ENCODE results near the gene TCF4.
"Not testable (repeated sequence)": the region's sequence is repeated elsewhere in the genome, so short reads cannot be mapped to it uniquely, and the experiment has no call there.

TCF4 gene

DNA sequence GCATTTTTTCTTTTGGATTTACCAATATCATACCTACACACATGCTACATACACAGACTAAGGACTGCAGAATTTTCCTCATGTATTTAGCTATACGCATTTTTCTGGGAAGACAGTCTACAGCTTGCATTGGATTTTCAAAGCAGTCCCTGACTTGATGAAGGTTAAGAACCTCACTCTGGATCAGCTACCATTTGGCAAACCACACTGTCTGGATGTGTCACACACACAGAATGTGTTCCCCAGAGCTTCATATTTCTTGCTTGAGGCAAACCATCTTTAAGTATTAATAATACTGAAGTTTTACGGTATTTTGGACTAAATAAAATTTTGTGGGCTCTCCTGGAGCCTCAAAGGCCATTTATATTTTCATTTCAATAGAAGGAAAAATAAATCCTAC is 102.3 kb downstream of the TCF4 start:
- no peak overlapping the region for H3K4me3 Mint-ChIP-seq
- peaks cover 2% of the 10 kb centered on the region for H3K27me3 Mint-ChIP-seq
- H3K9me3 Mint-ChIP-seq = no peaks in the 10 kb centered on the region
- H3K36me3 Mint-ChIP-seq = no peaks in the 10 kb centered on the region
- H3K27ac Mint-ChIP-seq = no peak overlapping the region
- H3K4me1 Mint-ChIP-seq = peaks cover 8% of the 10 kb centered on the region

DNA sequence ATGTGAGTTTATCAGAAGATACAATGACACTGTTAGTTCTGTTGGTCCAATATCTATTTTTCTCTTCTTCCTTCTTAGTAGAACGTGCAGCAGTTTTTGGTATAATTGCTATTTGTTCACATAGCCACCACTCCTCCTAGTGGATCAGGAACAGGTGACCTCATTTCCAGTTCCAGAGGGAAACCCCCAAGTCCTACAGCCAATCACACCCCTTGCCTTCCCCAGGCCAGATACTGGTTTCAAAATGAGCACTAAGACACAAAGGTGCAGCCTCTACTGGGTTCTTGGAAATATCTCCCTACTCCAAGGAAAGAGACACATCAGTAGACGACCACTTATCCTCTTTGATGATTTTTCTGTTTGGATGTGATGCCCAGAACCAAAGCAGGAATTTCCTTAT is 103.2 kb downstream of the TCF4 start:
- peaks cover 7% of the 10 kb centered on the region for H3K4me1 Mint-ChIP-seq
- H3K9me3 Mint-ChIP-seq = no peaks in the 10 kb centered on the region
- H3K36me3 Mint-ChIP-seq = no peaks in the 10 kb centered on the region
- no peak overlapping the region for H3K27ac Mint-ChIP-seq
- H3K27me3 Mint-ChIP-seq = peaks cover 2% of the 10 kb centered on the region
- H3K4me3 Mint-ChIP-seq = no peak overlapping the region

DNA sequence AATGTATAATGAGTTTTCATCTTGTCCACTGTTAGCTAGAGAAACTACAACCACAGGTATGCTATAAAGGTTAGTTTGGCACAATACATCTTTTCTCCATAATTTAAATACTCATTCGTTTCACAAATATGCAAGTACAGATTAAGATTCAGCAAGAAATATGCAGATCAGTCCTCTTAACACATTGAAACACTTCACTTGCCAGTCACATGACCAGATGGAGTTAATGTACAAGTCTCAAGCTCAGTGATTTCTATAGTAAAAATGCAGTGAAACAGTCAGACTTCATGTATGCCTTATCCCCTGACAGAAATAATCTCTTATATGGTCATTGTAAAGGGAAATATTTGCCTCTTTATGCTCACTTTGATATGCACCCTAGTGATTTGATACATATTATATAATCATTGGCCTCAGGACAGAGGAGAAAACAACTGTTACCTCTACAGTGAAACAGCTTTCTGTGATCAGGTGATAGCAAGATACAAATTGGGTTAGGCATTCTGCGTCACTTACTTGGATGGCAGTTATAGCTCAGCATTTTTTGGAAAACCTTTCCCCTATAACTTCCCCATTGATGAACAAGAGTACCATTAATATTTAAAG is 104.6 kb downstream of the TCF4 start:
- Mint-ChIP-seq H3K27ac (no peak overlapping the region), H3K4me1 (peaks cover 2% of the 10 kb centered on the region), H3K9me3 (no peaks in the 10 kb centered on the region), H3K27me3 (peaks cover 2% of the 10 kb centered on the region), H3K4me3 (no peak overlapping the region), H3K36me3 (no peaks in the 10 kb centered on the region)

DNA sequence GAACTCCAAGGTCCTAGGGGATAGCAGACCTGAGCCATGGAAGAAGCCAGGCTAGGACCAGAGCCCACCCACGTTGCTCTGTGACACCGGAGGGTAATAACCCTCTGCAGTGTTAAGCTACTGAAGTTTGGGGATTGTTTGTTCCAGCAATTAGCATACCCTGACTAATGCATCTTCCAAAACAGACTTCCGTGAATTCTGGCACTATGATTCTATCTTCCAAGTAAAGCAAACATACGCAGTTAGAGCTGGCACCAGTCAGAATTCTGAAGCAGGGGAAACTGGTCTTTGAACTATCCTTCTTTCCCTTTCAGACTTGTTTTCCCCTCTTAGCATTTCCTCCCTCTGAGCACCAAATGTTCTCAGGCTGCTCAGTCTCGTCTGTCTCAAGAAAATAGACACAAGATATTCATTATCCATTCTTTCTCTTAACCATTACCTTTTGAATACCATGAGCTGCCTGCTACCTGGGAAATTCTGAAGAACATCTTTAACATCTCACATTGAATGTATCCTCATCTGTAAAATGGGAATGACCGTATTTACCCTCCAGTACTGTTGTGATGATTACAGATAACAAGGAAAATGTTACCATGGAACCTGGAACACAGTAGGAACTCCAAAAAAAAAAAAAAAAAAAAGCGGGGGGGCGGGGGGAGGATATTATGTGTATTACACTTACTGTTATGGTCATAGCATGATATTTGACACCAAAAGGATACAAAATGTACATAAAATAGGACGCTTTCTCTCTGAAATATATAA is 108.2 kb downstream of the TCF4 start:
- H3K36me3 Mint-ChIP-seq = no peaks in the 10 kb centered on the region
- H3K9me3 Mint-ChIP-seq = no peaks in the 10 kb centered on the region
- H3K4me1 Mint-ChIP-seq = peaks cover 28% of the 10 kb centered on the region
- peaks cover 2% of the 10 kb centered on the region for H3K27me3 Mint-ChIP-seq
- H3K27ac Mint-ChIP-seq = no peak overlapping the region
- no peak overlapping the region for H3K4me3 Mint-ChIP-seq

DNA sequence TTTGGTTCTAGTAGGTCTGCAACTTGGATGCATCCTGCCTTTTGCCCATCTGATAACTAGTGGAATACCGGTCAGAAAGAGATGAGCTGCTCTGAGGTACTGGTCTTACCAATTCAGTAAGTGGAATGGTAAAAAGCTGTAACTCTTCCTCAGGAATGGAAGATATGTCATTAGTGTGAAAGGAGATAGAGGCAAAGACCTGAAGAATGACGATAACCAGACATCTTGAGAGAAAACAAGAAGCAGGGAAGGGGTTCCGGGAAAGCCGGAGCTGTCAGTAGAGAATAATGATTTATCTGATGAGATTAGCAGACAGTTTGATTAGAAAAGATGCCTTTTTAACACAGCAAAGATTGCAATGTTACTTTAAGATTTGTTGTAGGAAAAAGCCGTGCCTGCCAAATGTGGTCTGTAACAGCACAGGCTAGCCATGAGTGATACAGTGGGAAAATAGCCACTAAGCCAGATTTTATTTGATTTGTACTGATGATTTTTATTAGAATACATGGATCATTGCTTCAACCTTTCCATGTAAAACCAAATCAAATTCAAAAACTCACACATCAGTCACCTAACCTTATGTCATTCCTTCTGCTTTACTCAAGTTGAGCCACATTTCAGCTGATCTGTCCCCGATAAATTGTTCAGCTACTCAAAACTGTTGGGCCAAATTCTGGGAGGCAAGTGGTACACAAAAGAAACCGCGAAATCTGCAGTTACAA is 110.0 kb downstream of the TCF4 start:
- H3K27me3 Mint-ChIP-seq = no peaks in the 10 kb centered on the region
- H3K9me3 Mint-ChIP-seq = no peaks in the 10 kb centered on the region
- no peaks in the 10 kb centered on the region for H3K36me3 Mint-ChIP-seq

DNA sequence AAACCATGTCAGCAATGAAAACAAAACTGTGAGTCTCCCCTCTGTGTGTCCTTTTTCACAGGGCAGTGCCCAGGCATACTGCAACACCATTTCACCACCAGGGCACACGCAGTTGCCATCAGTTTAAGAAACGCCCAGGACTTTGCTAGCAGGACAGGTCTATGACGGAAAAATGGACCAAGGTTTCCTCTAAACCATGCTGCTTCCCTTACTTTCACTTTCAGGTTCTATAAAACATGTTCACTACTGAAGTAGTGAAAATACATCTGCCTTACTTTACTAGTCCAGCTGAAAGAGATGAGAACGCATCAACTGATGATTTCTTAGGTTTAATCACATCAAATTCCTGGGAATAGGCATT is 110.5 kb downstream of the TCF4 start:
- Mint-ChIP-seq H3K36me3 (no peaks in the 10 kb centered on the region), H3K27ac (peak overlapping the region; percentile 68), H3K4me1 (peaks cover 28% of the 10 kb centered on the region), H3K9me3 (no peaks in the 10 kb centered on the region), H3K4me3 (peak overlapping the region; percentile 89), H3K27me3 (no peaks in the 10 kb centered on the region)

More for the DNA sequence above, 110.0 kb downstream of the TCF4 start:
- Mint-ChIP-seq H3K4me1 (peaks cover 28% of the 10 kb centered on the region), H3K4me3 (peak overlapping the region; percentile 89), H3K27ac (peak overlapping the region; percentile 68)

DNA sequence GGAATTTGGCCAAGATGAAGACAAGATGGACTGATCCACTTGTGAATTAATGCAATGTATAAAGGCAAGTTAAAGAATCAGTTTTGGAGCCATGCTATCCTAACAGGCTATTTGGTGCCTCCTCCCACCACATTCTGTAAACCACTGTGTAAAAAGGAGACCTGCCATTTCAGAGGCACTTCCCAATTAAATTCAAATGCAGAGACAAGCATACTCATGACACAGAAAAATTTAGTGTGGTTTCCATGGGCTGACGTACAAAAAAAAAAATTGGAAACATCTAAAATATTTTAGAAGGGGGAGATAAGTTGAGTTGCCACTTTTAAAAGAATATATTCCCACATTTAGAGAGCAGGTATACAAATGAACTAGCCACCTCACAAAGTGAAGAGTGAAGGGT is 112.1 kb downstream of the TCF4 start:
- H3K4me1 Mint-ChIP-seq = peaks cover 28% of the 10 kb centered on the region
- no peak overlapping the region for H3K27ac Mint-ChIP-seq
- H3K9me3 Mint-ChIP-seq = no peaks in the 10 kb centered on the region
- H3K4me3 Mint-ChIP-seq = no peak overlapping the region
- no peaks in the 10 kb centered on the region for H3K36me3 Mint-ChIP-seq
- no peaks in the 10 kb centered on the region for H3K27me3 Mint-ChIP-seq

DNA sequence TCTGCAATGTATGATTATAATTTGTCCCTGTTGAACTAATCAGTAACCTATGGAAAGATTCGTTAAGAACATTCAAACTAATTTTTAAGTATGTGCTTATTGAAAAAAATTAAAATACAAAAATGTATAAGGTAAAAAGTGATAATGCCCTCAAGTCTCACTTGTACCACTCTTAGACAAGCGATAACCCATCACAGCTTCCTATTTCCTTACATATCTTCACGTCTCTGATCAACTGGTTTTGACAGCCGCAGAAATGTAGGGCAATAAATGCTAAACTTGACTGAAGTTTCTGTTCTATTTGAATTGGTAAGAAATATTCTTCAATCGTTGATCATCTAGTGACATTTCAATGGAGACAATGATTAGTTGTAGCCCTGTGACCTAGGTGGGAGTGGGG is 112.5 kb downstream of the TCF4 start:
- Mint-ChIP-seq H3K9me3 (no peaks in the 10 kb centered on the region), H3K27ac (no peak overlapping the region), H3K4me1 (peaks cover 28% of the 10 kb centered on the region), H3K27me3 (no peaks in the 10 kb centered on the region), H3K36me3 (no peaks in the 10 kb centered on the region), H3K4me3 (no peak overlapping the region)

DNA sequence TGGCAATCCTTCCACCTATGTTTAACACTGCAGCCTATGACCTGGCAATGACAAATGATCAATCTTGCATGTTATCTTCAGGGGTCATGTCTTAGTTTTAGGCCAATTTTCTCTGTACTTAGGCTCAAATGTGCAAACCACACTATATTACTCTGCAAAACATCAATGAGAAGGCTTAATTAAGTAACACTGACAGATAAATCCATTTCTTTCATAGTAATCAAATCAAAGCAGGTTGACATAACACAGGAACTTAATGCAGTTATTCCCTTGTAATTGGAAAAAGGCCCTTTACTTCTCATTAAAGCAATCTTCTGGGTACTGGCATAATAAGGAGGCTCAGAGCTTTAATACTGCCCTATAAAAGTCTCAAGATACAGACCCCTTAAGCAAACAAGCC is 114.4 kb downstream of the TCF4 start:
- Mint-ChIP-seq H3K36me3 (no peaks in the 10 kb centered on the region), H3K4me1 (peaks cover 28% of the 10 kb centered on the region), H3K4me3 (no peak overlapping the region), H3K27ac (no peak overlapping the region), H3K9me3 (no peaks in the 10 kb centered on the region), H3K27me3 (no peaks in the 10 kb centered on the region)

DNA sequence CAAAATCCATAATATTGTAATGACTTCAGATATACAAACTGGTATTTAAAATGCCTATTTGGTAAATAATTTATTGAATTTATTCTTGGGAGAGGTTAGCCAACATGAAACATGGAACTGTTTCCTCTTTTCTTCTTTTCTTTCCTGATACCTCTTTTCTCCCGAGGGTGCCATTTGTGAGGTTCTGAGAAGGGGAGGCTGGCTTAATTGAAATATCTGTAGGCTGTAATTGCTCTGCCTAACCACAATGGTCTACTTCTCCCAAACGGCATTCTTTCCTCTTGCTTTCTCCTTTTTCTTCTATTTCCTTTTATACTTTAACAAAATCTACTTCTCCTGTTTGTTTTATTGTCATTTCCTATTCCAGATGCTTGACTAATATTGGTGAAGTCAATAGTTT is 114.9 kb downstream of the TCF4 start:
- no peaks in the 10 kb centered on the region for H3K9me3 Mint-ChIP-seq
- no peak overlapping the region for H3K4me3 Mint-ChIP-seq
- no peak overlapping the region for H3K27ac Mint-ChIP-seq
- peaks cover 23% of the 10 kb centered on the region for H3K4me1 Mint-ChIP-seq
- no peaks in the 10 kb centered on the region for H3K36me3 Mint-ChIP-seq
- H3K27me3 Mint-ChIP-seq = no peaks in the 10 kb centered on the region

DNA sequence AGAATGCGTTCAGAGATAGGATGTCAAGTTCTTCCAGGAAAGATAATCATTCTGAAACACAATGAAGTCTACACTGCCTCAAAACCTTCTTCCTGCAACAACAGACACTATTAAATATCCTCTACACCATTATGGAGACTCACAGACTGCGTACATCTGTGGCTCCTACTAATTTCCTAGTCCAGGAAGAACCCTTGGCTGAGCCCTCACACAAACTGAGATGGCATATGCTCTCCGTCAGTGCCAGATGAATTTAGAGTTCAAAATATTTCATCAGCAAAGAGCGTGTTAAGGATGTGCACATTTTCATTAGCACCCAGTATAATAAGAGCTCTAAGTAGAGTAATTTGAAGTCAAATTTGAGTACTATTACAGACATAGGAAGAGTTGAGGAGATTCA is 117.2 kb downstream of the TCF4 start:
- H3K36me3 Mint-ChIP-seq = no peaks in the 10 kb centered on the region
- no peaks in the 10 kb centered on the region for H3K27me3 Mint-ChIP-seq
- H3K4me1 Mint-ChIP-seq = peaks cover 4% of the 10 kb centered on the region
- H3K27ac Mint-ChIP-seq = no peak overlapping the region
- H3K4me3 Mint-ChIP-seq = no peak overlapping the region
- H3K9me3 Mint-ChIP-seq = no peaks in the 10 kb centered on the region

DNA sequence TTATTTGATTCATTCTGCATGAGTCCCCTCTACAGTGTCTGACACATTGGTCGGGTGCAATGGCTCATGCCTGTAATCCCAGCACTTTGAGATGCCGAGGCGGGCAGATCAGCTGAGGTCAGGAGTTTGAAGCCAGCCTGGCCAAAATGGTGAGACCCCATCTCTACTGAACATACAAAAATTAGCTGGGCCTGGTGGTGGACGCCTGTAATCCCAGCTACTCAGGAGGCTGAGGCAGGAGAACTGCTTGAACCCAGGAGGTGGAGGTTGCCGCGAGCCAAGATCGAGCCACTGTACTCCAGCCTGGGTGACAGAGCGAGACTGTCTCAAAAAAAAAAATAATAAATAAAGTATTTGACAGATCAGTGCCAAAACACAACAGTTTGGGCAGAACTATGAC is 118.9 kb downstream of the TCF4 start:
- not testable (repeated sequence) for H3K27me3 Mint-ChIP-seq, H3K4me1 Mint-ChIP-seq, H3K4me3 Mint-ChIP-seq, H3K36me3 Mint-ChIP-seq, H3K9me3 Mint-ChIP-seq
- peak overlapping the region; percentile 46 for H3K27ac Mint-ChIP-seq

DNA sequence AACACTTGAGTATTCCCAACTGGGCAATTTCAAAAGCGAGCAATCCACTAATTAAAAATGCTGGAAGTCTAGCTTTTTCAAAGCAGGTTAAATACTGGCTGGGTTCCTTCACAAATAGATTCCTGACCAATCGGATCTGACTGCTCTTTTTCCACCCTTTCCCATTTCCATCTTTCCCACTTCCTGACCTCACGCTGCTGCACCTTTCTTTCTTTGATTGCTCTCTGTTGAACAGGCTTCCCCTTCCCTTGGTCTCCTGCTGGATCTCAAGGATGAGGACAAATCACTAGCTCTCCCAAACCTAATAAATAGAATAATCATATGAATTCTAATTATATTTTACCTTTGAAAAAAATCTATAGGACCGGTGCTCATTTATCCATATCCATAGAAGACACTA is 121.2 kb downstream of the TCF4 start:
- Mint-ChIP-seq H3K9me3 (no peaks in the 10 kb centered on the region), H3K4me1 (no peaks in the 10 kb centered on the region), H3K36me3 (no peaks in the 10 kb centered on the region), H3K27me3 (no peaks in the 10 kb centered on the region), H3K4me3 (no peak overlapping the region), H3K27ac (no peak overlapping the region)

DNA sequence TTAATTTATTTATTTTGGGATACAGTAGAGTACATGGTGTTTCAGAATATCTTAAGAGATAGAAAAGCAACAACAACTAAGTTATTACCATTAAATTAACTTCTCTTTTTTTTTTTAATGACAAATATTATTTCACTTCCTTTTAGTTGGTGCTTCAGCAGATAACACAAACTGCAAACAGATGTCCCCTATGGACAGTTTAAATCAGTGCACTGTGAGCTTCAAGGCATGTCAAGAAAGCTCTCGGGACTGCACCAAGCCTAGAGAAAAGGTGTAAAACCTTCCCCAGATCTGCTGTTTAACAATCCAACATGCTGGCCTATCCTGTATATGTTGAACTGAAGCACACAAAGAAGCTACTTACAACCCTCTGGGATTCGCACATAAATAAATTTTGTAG is 122.7 kb downstream of the TCF4 start:
- no peaks in the 10 kb centered on the region for H3K4me1 Mint-ChIP-seq
- H3K9me3 Mint-ChIP-seq = no peaks in the 10 kb centered on the region
- no peak overlapping the region for H3K27ac Mint-ChIP-seq
- no peaks in the 10 kb centered on the region for H3K36me3 Mint-ChIP-seq
- H3K27me3 Mint-ChIP-seq = no peaks in the 10 kb centered on the region
- H3K4me3 Mint-ChIP-seq = no peak overlapping the region

DNA sequence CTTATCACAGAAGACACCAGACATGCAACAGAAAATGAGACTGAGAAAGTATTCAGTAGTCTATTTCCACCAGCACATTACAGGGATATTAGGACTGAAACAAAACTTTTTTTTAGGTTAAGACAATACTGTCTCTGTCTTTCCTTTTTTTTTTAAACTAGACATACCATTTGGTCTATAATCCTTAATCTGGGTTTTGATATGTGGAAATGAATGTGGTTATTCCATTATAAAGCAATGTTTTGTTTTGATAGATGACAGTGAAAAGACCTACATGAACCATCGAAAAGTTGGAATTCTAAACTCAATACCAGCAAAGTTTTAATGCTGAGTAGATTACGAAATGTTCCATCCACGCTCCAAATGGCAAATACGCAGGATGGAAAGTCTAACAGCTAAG is 123.4 kb downstream of the TCF4 start:
- H3K4me3 Mint-ChIP-seq = no peak overlapping the region
- no peaks in the 10 kb centered on the region for H3K4me1 Mint-ChIP-seq
- no peaks in the 10 kb centered on the region for H3K27me3 Mint-ChIP-seq
- H3K36me3 Mint-ChIP-seq = no peaks in the 10 kb centered on the region
- H3K9me3 Mint-ChIP-seq = no peaks in the 10 kb centered on the region
- no peak overlapping the region for H3K27ac Mint-ChIP-seq

DNA sequence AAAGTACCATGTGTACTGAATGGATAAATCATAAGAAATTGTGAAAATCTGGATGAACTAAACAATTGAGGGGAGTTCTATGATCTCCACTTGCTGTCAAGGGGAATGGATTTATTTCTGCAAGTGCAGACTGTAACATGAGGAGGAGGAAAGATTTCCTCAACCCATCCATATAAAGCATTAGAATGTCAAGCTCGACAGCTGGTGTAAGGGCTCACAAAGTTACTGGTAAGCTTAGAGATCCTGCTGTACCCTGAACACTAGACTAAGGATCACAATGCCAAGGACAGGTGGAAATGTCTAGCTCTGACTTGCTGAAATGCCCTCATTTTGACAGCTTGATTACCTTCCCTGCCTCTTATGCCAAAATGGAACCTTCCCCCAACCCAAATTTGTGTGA is 125.3 kb downstream of the TCF4 start:
- no peak overlapping the region for H3K27ac Mint-ChIP-seq
- no peaks in the 10 kb centered on the region for H3K36me3 Mint-ChIP-seq
- peaks cover 3% of the 10 kb centered on the region for H3K27me3 Mint-ChIP-seq
- no peaks in the 10 kb centered on the region for H3K9me3 Mint-ChIP-seq
- no peaks in the 10 kb centered on the region for H3K4me1 Mint-ChIP-seq
- H3K4me3 Mint-ChIP-seq = no peak overlapping the region

All from activated naive CD4-positive, alpha-beta T cell treated with anti-CD3 and anti-CD28 coated beads, Interleukin-2, amount 50 U/mL, for 24 hours (primary cell).